Measurements from ENCODE around the gene UGT1A1.

Gene UGT1A1

DNA sequence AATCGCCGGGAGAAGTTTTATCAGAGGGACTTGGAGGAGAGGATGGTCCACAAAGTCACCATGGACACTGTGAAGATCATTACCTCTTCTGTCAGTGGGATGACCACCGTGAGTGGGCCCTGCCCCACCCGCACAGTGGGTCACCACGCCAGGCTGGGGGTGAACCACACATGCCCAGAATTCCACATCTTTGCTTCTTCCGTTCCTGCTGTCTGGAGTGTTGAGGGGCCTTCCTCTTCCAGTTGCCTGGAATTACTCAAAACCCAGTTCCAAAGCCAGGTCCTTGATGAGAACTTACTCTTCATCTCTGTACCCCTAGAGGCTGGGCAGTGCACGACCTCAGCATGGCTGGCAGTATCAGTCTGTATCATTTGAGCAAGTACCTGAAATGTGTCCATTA is 40.1 kb downstream of the UGT1A1 start:
- H3K9me3 ChIP-seq (ENCODE audit: insufficient read depth, low read length) = no peaks in the 10 kb centered on the region
- H3F3A ChIP-seq (ENCODE audit: insufficient read depth) = no peaks in the 10 kb centered on the region
- no peak overlapping the region for H3K4me2 ChIP-seq (ENCODE audit: low read depth, low read length, poor library complexity, severe bottlenecking)
- H3K4me3 ChIP-seq (ENCODE audit: insufficient read depth, low read length, poor library complexity, severe bottlenecking) = no peak overlapping the region
- no peak for TF ChIP-seq EZH2phosphoT487 (conservative IDR thresholded peaks at IDR 0.05; ENCODE audit: low read length)
- TF ChIP-seq, protein P1, sequence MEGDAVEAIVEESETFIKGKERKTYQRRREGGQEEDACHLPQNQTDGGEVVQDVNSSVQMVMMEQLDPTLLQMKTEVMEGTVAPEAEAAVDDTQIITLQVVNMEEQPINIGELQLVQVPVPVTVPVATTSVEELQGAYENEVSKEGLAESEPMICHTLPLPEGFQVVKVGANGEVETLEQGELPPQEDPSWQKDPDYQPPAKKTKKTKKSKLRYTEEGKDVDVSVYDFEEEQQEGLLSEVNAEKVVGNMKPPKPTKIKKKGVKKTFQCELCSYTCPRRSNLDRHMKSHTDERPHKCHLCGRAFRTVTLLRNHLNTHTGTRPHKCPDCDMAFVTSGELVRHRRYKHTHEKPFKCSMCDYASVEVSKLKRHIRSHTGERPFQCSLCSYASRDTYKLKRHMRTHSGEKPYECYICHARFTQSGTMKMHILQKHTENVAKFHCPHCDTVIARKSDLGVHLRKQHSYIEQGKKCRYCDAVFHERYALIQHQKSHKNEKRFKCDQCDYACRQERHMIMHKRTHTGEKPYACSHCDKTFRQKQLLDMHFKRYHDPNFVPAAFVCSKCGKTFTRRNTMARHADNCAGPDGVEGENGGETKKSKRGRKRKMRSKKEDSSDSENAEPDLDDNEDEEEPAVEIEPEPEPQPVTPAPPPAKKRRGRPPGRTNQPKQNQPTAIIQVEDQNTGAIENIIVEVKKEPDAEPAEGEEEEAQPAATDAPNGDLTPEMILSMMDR (IDR thresholded peaks at IDR 0.05; ENCODE audit: insufficient read depth, low read length, poor library complexity, severe bottlenecking) = no peak
- H3K36me3 ChIP-seq (ENCODE audit: low read length) = no peaks in the 10 kb centered on the region
- no peak overlapping the region for H3K27ac ChIP-seq (ENCODE audit: low read depth, low read length)
- H4K20me1 ChIP-seq (ENCODE audit: low read depth, low read length) = no peaks in the 10 kb centered on the region
- H3K9me2 ChIP-seq (replicated peaks; ENCODE audit: insufficient read depth, low read length) = no peaks in the 10 kb centered on the region
- no peaks in the 10 kb centered on the region for H3K79me2 ChIP-seq (ENCODE audit: insufficient read depth, low read length)
- no peak overlapping the region for H3K9ac ChIP-seq (ENCODE audit: low read length)
- no peaks in the 10 kb centered on the region for H3K27me3 ChIP-seq (ENCODE audit: low read length)
- no peak overlapping the region for H2AFZ ChIP-seq (ENCODE audit: low read depth, low read length, severe bottlenecking)

DNA sequence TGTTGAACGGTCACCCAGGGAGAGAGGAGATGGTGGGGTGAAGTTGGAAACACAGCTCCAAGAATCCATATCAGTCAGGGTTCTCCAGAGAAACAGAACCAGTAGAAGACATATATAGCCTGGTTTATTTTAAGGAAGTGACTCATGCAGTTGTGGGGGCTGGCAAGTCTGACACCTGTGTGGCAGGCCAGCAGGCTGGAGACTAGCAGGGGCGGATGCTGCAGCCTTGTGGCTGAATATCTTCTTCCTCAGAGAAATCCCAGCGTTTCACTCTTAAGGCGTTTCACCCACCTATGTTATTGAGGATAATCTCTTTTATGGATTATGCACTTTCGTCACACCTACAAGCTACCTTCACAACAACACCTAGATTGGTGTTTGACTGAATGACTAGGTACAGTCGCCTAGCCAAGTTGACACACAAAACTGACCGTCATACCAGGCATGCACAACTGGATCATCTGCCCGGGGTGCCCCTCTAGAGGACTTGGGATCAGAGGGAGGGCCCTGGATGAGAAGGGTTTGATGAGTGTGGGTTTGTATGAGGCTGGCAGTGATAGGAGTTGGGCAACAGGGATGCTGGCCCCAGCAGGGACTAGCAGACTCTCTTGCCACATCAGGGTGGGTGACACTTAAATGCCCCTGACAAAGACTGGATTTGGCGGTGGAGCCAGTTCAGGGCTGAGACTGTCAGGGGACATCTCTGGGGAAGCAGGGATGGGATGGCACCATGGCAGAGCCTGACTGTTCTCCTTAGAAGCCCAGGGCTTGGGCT is 41.5 kb downstream of the UGT1A1 start:
- TF ChIP-seq, protein P1 (IDR thresholded peaks at IDR 0.05; ENCODE audit: insufficient read depth, low read length, poor library complexity, severe bottlenecking) = no peak
- TF ChIP-seq EZH2phosphoT487 (conservative IDR thresholded peaks at IDR 0.05; ENCODE audit: low read length) = no peak
- H3F3A ChIP-seq (ENCODE audit: insufficient read depth) = no peaks in the 10 kb centered on the region
- no peak overlapping the region for H3K4me2 ChIP-seq (ENCODE audit: low read depth, low read length, poor library complexity, severe bottlenecking)
- H3K36me3 ChIP-seq (ENCODE audit: low read length) = no peaks in the 10 kb centered on the region
- H3K27ac ChIP-seq (ENCODE audit: low read depth, low read length) = no peak overlapping the region
- no peaks in the 10 kb centered on the region for H3K79me2 ChIP-seq (ENCODE audit: insufficient read depth, low read length)
- no peaks in the 10 kb centered on the region for H4K20me1 ChIP-seq (ENCODE audit: low read depth, low read length)
- H2AFZ ChIP-seq (ENCODE audit: low read depth, low read length, severe bottlenecking) = no peak overlapping the region
- H3K9me2 ChIP-seq (replicated peaks; ENCODE audit: insufficient read depth, low read length) = no peaks in the 10 kb centered on the region
- no peak overlapping the region for H3K9ac ChIP-seq (ENCODE audit: low read length)
- no peak overlapping the region for H3K4me3 ChIP-seq (ENCODE audit: insufficient read depth, low read length, poor library complexity, severe bottlenecking)
- H3K9me3 ChIP-seq (ENCODE audit: insufficient read depth, low read length) = no peaks in the 10 kb centered on the region
- H3K27me3 ChIP-seq (ENCODE audit: low read length) = no peaks in the 10 kb centered on the region

DNA sequence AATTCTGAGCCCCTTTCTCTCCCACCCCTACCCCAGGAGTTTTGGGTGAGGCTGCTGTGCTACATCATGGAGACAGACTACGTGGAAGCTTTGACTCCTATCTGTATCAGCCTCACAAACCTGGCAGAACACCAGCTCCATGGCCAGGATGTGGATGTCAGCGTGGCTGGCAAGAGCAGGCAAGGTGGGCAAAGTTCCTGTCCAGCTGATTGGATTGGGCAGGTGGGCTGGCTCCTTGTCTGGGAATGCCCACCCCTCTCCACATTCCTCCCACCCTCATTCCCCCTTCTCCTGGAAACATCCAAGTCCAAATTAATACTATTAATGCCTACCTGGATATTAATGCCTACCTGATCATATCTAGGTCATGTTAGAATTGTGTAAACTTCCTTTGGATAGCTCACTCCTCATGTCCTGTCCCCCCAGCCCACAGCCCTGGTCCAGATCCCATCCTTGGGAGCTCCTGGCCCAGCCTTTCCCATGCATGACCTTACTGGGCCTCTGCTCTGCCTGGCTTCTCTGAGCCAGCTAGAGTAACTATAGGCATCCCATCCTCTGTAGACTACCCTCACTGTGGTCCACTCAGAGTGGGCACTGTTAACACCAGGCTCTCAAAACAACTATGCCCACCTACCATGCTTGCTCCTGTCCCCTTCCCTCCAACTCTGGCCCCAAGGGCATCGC is 42.2 kb downstream of the UGT1A1 start:
- H3K27me3 ChIP-seq (ENCODE audit: low read length) = no peaks in the 10 kb centered on the region
- H2AFZ ChIP-seq (ENCODE audit: low read depth, low read length, severe bottlenecking) = no peak overlapping the region

More for the DNA sequence above, 42.2 kb downstream of the UGT1A1 start:
- no peaks in the 10 kb centered on the region for H4K20me1 ChIP-seq (ENCODE audit: low read depth, low read length)
- H3K4me3 ChIP-seq (ENCODE audit: insufficient read depth, low read length, poor library complexity, severe bottlenecking) = no peak overlapping the region
- TF ChIP-seq, protein P1 (IDR thresholded peaks at IDR 0.05; ENCODE audit: insufficient read depth, low read length, poor library complexity, severe bottlenecking) = no peak
- no peak for TF ChIP-seq EZH2phosphoT487 (conservative IDR thresholded peaks at IDR 0.05; ENCODE audit: low read length)
- H3K36me3 ChIP-seq (ENCODE audit: low read length) = no peaks in the 10 kb centered on the region
- no peak overlapping the region for H3K27ac ChIP-seq (ENCODE audit: low read depth, low read length)
- no peaks in the 10 kb centered on the region for H3K9me2 ChIP-seq (replicated peaks; ENCODE audit: insufficient read depth, low read length)
- no peak overlapping the region for H3K4me2 ChIP-seq (ENCODE audit: low read depth, low read length, poor library complexity, severe bottlenecking)
- H3K9me3 ChIP-seq (ENCODE audit: insufficient read depth, low read length) = no peaks in the 10 kb centered on the region
- H3F3A ChIP-seq (ENCODE audit: insufficient read depth) = no peaks in the 10 kb centered on the region
- H3K9ac ChIP-seq (ENCODE audit: low read length) = no peak overlapping the region
- no peaks in the 10 kb centered on the region for H3K79me2 ChIP-seq (ENCODE audit: insufficient read depth, low read length)
